NB4 (cell line): ENCODE results near the gene TMEM45A.

Experiments
- DNase-seq: peaks from one replicate; pipeline ENCODE4 v3.0.0; 2010; ENCODE audit warnings: low read depth
- H3K4me3 ChIP-seq: one replicate; pipeline ENCODE4 v1.5.1; 2011; ENCODE audit warnings: mild to moderate bottlenecking, low read depth, low read length, moderate library complexity
- CTCF ChIP-seq: IDR thresholded peaks from one replicate; pipeline ENCODE4 v1.5.1; 2012; ENCODE audit warnings: low read depth, low read length
- MAX ChIP-seq: IDR thresholded peaks from 2 replicates; pipeline ENCODE4 v1.6.1; 2011; ENCODE audit warnings: low read depth, low read length
- MYC ChIP-seq: IDR thresholded peaks from 2 replicates; pipeline ENCODE4 v1.6.1; 2011; ENCODE audit warnings: low read depth, low read length
- POLR2A ChIP-seq: IDR thresholded peaks from 2 replicates; pipeline ENCODE4 v1.6.1; 2011; ENCODE audit warnings: mild to moderate bottlenecking; ENCODE audit not compliant: insufficient read length; ENCODE audit errors: extremely low read depth

The TMEM45A gene

DNA sequence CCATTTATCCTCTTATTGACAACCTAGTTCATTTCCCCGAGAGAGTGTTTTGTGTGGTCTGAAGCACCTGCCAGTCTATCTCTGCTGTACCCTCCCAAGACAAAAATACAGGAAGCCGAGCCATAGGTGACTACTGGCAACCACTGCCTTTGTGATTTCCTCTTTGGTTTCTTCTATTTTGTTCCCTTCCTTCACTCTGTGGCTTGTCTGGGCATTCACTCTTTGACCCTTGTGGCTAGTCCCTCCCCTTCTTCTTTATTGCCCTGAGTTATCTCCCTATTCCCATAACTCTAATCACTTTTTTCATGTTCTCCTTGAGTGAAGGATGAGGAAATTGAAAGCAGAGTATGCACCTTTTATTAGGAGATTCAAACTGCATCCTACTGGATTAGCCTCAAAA, 116.9 kb downstream of the TMEM45A start, which contains the start of gene ADGRG7:
TSS of gene ADGRG7 (plus strand) at position 297 of the 400 bp plus-strand sequence. CDS start 256 bp downstream, outside the sequence.
- no peak within 1 kb of the TSS for H3K4me3 ChIP-seq
- TF ChIP-seq CTCF (no peak), MAX (no peak), MYC (no peak), POLR2A (no peak)
- DNase-seq = no peak

- no peak overlapping the region for H3K4me3 ChIP-seq
- DNase-seq = no peak
- TF ChIP-seq MYC = no peak
- no peak for TF ChIP-seq MAX
- TF ChIP-seq CTCF = no peak
- no peak for TF ChIP-seq POLR2A
Measured at GRCh38 chr3:100609963-100610362, 117.5 kb downstream of the TMEM45A start.

- H3K4me3 ChIP-seq = no peak overlapping the region
- TF ChIP-seq POLR2A = no peak
- TF ChIP-seq MAX = no peak
- no peak for TF ChIP-seq CTCF
- no peak for TF ChIP-seq MYC
- DNase-seq = no peak
Measured at GRCh38 chr3:100611221-100611620, 118.8 kb downstream of the TMEM45A start.

- TF ChIP-seq POLR2A = no peak
- no peak for TF ChIP-seq MYC
- TF ChIP-seq MAX = no peak
- no peak for TF ChIP-seq CTCF
- no peak overlapping the region for H3K4me3 ChIP-seq
Measured at GRCh38 chr3:100613721-100614390, 121.4 kb downstream of the TMEM45A start.

DNA sequence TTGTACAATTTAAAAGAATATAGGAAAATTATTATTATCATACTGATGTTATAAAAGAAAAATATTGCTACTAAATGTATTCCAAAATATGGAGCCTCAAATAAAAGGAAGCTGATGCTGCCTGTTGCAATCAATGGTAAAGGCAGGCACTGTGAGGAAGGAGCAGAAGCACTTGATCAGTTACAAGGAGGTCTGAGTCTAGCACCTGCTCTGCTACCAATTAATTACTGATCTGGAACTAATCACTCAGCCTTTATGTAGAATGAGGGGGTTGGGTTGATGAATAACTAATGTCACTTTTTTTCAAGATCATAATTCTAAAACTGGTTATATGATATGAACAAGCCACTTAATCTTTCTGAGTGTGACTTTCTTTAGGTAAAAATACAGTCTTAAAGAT, 122.5 kb downstream of the TMEM45A start:
- TF ChIP-seq CTCF = no peak
- no peak for TF ChIP-seq MAX
- no peak for TF ChIP-seq POLR2A
- no peak for TF ChIP-seq MYC
- no peak overlapping the region for H3K4me3 ChIP-seq
- no peak for DNase-seq

More at GRCh38 chr3:100613721-100614390, 121.4 kb downstream of the TMEM45A start:
- no peak for DNase-seq
